Neural progenitor cell (in vitro differentiated cells): ENCODE data around the gene DOHH. TPM values are rescaled to one million over a fixed set of nuclear protein-coding genes. Genes with fewer than 3 reads are reported as not detected.

Experiments
- DNase-seq: peaks from one replicate; pipeline ENCODE4 v3.0.0-alpha.2; 2016; ENCODE audit warnings: low spot score
- H2AFZ ChIP-seq: fragments of 200-600 bp; sonication (generic); replicated peaks from 2 replicates; pipeline ENCODE4 v1.6.1; 2016; ENCODE audit warnings: antibody characterized with exemption
- H3F3A ChIP-seq: fragments of 200-600 bp; sonication (generic); 2 replicates; pipeline ENCODE4 v1.6.1; 2016; ENCODE audit warnings: antibody characterized with exemption, low read depth
- H3K27ac ChIP-seq: fragments of 200-600 bp; sonication (generic); 2 replicates; pipeline ENCODE4 v1.5.1; 2016; ENCODE audit warnings: mild to moderate bottlenecking
- H3K27me3 ChIP-seq: fragments of 200-600 bp; sonication (generic); 2 replicates; pipeline ENCODE4 v1.6.1; 2016; ENCODE audit warnings: mild to moderate bottlenecking, moderate library complexity
- H3K36me3 ChIP-seq: fragments of 200-600 bp; sonication (generic); 2 replicates; pipeline ENCODE4 v1.5.1; 2016
- H3K4me1 ChIP-seq: fragments of 200-600 bp; sonication (generic); 2 replicates; pipeline ENCODE4 v1.6.1; 2016; ENCODE audit warnings: mixed run types
- H3K4me2 ChIP-seq: fragments of 200-600 bp; sonication (generic); 2 replicates; pipeline ENCODE4 v1.6.1; 2016
- H3K4me3 ChIP-seq: fragments of 200-600 bp; sonication (generic); 2 replicates; pipeline ENCODE4 v1.5.1; 2016
- H3K79me2 ChIP-seq: fragments of 200-600 bp; sonication (generic); 2 replicates; pipeline ENCODE4 v1.6.1; 2016; ENCODE audit warnings: low read depth
- H3K9ac ChIP-seq: fragments of 200-600 bp; sonication (generic); 2 replicates; pipeline ENCODE4 v1.6.1; 2016
- H3K9me3 ChIP-seq: fragments of 200-600 bp; sonication (generic); 2 replicates; pipeline ENCODE4 v1.5.1; 2016; ENCODE audit warnings: low read depth
- H4K20me1 ChIP-seq: fragments of 200-600 bp; sonication (generic); 2 replicates; pipeline ENCODE4 v1.6.1; 2016; ENCODE audit warnings: low read depth
- H3K27ac Mint-ChIP-seq: 3 replicates; pipeline ENCODE4 v1.8.0; 2021; ENCODE audit warnings: mixed read lengths
- H3K27me3 Mint-ChIP-seq: 2 replicates; pipeline ENCODE4 v1.8.0; 2022; ENCODE audit warnings: low read depth, mild to moderate bottlenecking, inconsistent platforms, moderate library complexity, mixed read lengths; ENCODE audit not compliant: insufficient read depth
- H3K36me3 Mint-ChIP-seq: 3 replicates; pipeline ENCODE4 v1.8.0; 2021; ENCODE audit warnings: mixed read lengths
- H3K4me1 Mint-ChIP-seq: 3 replicates; pipeline ENCODE4 v1.8.0; 2021; ENCODE audit warnings: mixed read lengths
- H3K4me3 Mint-ChIP-seq: 3 replicates; pipeline ENCODE4 v1.8.0; 2021; ENCODE audit warnings: mild to moderate bottlenecking, moderate library complexity, mixed read lengths
- H3K9me3 Mint-ChIP-seq: 3 replicates; pipeline ENCODE4 v1.8.0; 2020; ENCODE audit warnings: mixed read lengths
- CTCF ChIP-seq: fragments of 200-600 bp; sonication (generic); IDR thresholded peaks from 2 replicates; pipeline ENCODE4 v1.5.1; 2017; ENCODE audit warnings: antibody characterized with exemption, mild to moderate bottlenecking
- EZH2 ChIP-seq: fragments of 200-600 bp; sonication (generic); IDR thresholded peaks from 2 replicates; pipeline ENCODE4 v1.6.1; 2017; ENCODE audit warnings: antibody characterized with exemption, mild to moderate bottlenecking, moderate library complexity
- EZH2phosphoT487 ChIP-seq: fragments of 200-600 bp; sonication (generic); IDR thresholded peaks from 2 replicates; pipeline ENCODE4 v1.6.1; 2017; ENCODE audit warnings: antibody characterized with exemption
- total RNA-seq: library from RNA; depleted of rRNA; stranded (reverse); fragments of >200 nt; gene quantifications from 2 replicates; pipeline ENCODE4 v1.2.3, GENCODE V29; 2015; ENCODE audit warnings: low replicate concordance

DOHH gene
- total RNA-seq, 1 donor from 2014 or later, result 0.69 TPM

- no peak overlapping the region for H3K4me3 ChIP-seq
- DNase-seq, result no peak
- H3K27me3 ChIP-seq, result no peaks in the 10 kb centered on the region
- Mint-ChIP-seq H3K9me3 (no peaks in the 10 kb centered on the region), H3K4me1 (no peaks in the 10 kb centered on the region), H3K36me3 (peaks cover 16% of the 10 kb centered on the region), H3K4me3 (peak overlapping the region; percentile 18), H3K27me3 (no peaks in the 10 kb centered on the region), H3K27ac (no peak overlapping the region)
- TF ChIP-seq EZH2 (no peak), EZH2phosphoT487 (no peak), CTCF (no peak)
- no peak overlapping the region for H3K9ac ChIP-seq
- no peaks in the 10 kb centered on the region for H3K9me3 ChIP-seq
- peaks cover 2% of the 10 kb centered on the region for H3K79me2 ChIP-seq
- no peak overlapping the region for H2AFZ ChIP-seq
- no peaks in the 10 kb centered on the region for H3F3A ChIP-seq
- no peaks in the 10 kb centered on the region for H3K4me1 ChIP-seq
- no peaks in the 10 kb centered on the region for H4K20me1 ChIP-seq
- no peaks in the 10 kb centered on the region for H3K36me3 ChIP-seq
- no peak overlapping the region for H3K27ac ChIP-seq
- H3K4me2 ChIP-seq, result no peak overlapping the region
These were observed 7.6 kb downstream of the DOHH start for GRCh38 chr19:3492919-3493318.

GRCh38 chr19:3492131-3492839 lies 8.2 kb downstream of the DOHH start:
- H3K4me3 Mint-ChIP-seq, result peak overlapping the region; percentile 18
- no peak overlapping the region for H3K27ac ChIP-seq
- H3K4me1 Mint-ChIP-seq, result no peaks in the 10 kb centered on the region
- no peaks in the 10 kb centered on the region for H3F3A ChIP-seq
- H2AFZ ChIP-seq, result no peak overlapping the region
- H3K9me3 Mint-ChIP-seq, result no peaks in the 10 kb centered on the region
- H3K4me1 ChIP-seq, result no peaks in the 10 kb centered on the region
- H3K9me3 ChIP-seq, result no peaks in the 10 kb centered on the region
- H3K27ac Mint-ChIP-seq, result no peak overlapping the region
- H3K4me2 ChIP-seq, result no peak overlapping the region
- H3K27me3 Mint-ChIP-seq, result no peaks in the 10 kb centered on the region
- H3K36me3 ChIP-seq, result no peaks in the 10 kb centered on the region
- DNase-seq, result no peak
- TF ChIP-seq EZH2 (no peak), EZH2phosphoT487 (no peak), CTCF (no peak)
- no peaks in the 10 kb centered on the region for H3K79me2 ChIP-seq
- H3K27me3 ChIP-seq, result no peaks in the 10 kb centered on the region
- H3K36me3 Mint-ChIP-seq, result peaks cover 15% of the 10 kb centered on the region
- H3K9ac ChIP-seq, result no peak overlapping the region
- H3K4me3 ChIP-seq, result no peak overlapping the region
- no peaks in the 10 kb centered on the region for H4K20me1 ChIP-seq

GRCh38 chr19:3491396-3492119 lies 8.9 kb downstream of the DOHH start:
- no peaks in the 10 kb centered on the region for H4K20me1 ChIP-seq
- H3K27ac ChIP-seq, result no peak overlapping the region
- H3K9me3 Mint-ChIP-seq, result no peaks in the 10 kb centered on the region
- H3K9me3 ChIP-seq, result no peaks in the 10 kb centered on the region
- peaks cover 11% of the 10 kb centered on the region for H3K36me3 Mint-ChIP-seq
- H3K9ac ChIP-seq, result no peak overlapping the region
- no peaks in the 10 kb centered on the region for H3K36me3 ChIP-seq
- H2AFZ ChIP-seq, result no peak overlapping the region
- H3K4me3 ChIP-seq, result no peak overlapping the region
- TF ChIP-seq EZH2phosphoT487 (no peak), CTCF (no peak), EZH2 (no peak)
- H3K27me3 ChIP-seq, result no peaks in the 10 kb centered on the region
- H3K4me3 Mint-ChIP-seq, result no peak overlapping the region
- H3K4me1 Mint-ChIP-seq, result no peaks in the 10 kb centered on the region
- H3F3A ChIP-seq, result no peaks in the 10 kb centered on the region
- H3K4me2 ChIP-seq, result no peak overlapping the region
- H3K27ac Mint-ChIP-seq, result no peak overlapping the region
- H3K79me2 ChIP-seq, result no peaks in the 10 kb centered on the region
- no peak for DNase-seq
- no peaks in the 10 kb centered on the region for H3K4me1 ChIP-seq
- H3K27me3 Mint-ChIP-seq, result no peaks in the 10 kb centered on the region
